ENCODE measurements around the gene JAKMIP1. TPM values are rescaled to one million over a fixed set of nuclear protein-coding genes. Genes with fewer than 3 reads are reported as not detected.

Gene JAKMIP1
- total RNA-seq, 1 experiment from 2014 or later: not detected

GRCh38 chr4:6079965-6080364 is 120.4 kb downstream of the JAKMIP1 start:
- intact Hi-C loops (cut with micrococcal nuclease; ENCODE audit: unreplicated experiment): no loop called here
- H3K4me3 ChIP-seq: no peak overlapping the region
- DNase-seq: no peak
- no peak overlapping the region for H2AFZ ChIP-seq
- H4K20me1 ChIP-seq (ENCODE audit: insufficient read depth): no peaks in the 10 kb centered on the region
- H3K4me2 ChIP-seq: no peak overlapping the region
- no peak for TF ChIP-seq EZH2 (IDR thresholded peaks at IDR 0.05; ENCODE audit: low read depth)
- TF ChIP-seq CTCF (conservative IDR thresholded peaks at IDR 0.05): no peak
- BruUV-seq (replicated peaks): no TSS peak
- no peaks in the 10 kb centered on the region for H3K79me2 ChIP-seq (ENCODE audit: low read depth)
- no peaks in the 10 kb centered on the region for H3K9me2 ChIP-seq (ENCODE audit: insufficient read depth)
- POLR2A ChIA-PET (ENCODE audit: unreplicated experiment): no interaction called here
- no peaks in the 10 kb centered on the region for H3K4me1 ChIP-seq (replicated peaks; ENCODE audit: insufficient read depth)
- CTCF ChIA-PET: no interaction called here
- no peaks in the 10 kb centered on the region for H3K9me3 ChIP-seq (ENCODE audit: insufficient read depth, low read depth)
- H3K27me3 ChIP-seq (ENCODE audit: insufficient read depth, low read depth): peaks cover 62% of the 10 kb centered on the region
- no peak overlapping the region for H3K27ac ChIP-seq
- no peaks in the 10 kb centered on the region for H3F3A ChIP-seq (ENCODE audit: insufficient read depth, low read depth)
- no peaks in the 10 kb centered on the region for H3K36me3 ChIP-seq (ENCODE audit: low read depth)

GRCh38 chr4:6078560-6078959 is 121.8 kb downstream of the JAKMIP1 start:
- no peaks in the 10 kb centered on the region for H3K9me2 ChIP-seq (ENCODE audit: insufficient read depth)
- intact Hi-C loops (cut with micrococcal nuclease; ENCODE audit: unreplicated experiment): no loop called here
- H2AFZ ChIP-seq: no peak overlapping the region
- no peaks in the 10 kb centered on the region for H3F3A ChIP-seq (ENCODE audit: insufficient read depth, low read depth)
- H3K36me3 ChIP-seq (ENCODE audit: low read depth): no peaks in the 10 kb centered on the region
- H3K4me3 ChIP-seq: no peak overlapping the region
- no peak overlapping the region for H3K4me2 ChIP-seq
- DNase-seq: no peak
- no peaks in the 10 kb centered on the region for H4K20me1 ChIP-seq (ENCODE audit: insufficient read depth)
- H3K27me3 ChIP-seq (ENCODE audit: insufficient read depth, low read depth): peaks cover 62% of the 10 kb centered on the region
- no peaks in the 10 kb centered on the region for H3K4me1 ChIP-seq (replicated peaks; ENCODE audit: insufficient read depth)
- CTCF ChIA-PET: no interaction called here
- H3K79me2 ChIP-seq (ENCODE audit: low read depth): no peaks in the 10 kb centered on the region
- H3K9me3 ChIP-seq (ENCODE audit: insufficient read depth, low read depth): no peaks in the 10 kb centered on the region
- H3K27ac ChIP-seq: no peak overlapping the region
- POLR2A ChIA-PET (ENCODE audit: unreplicated experiment): no interaction called here
- BruUV-seq (replicated peaks): no TSS peak
- TF ChIP-seq CTCF (conservative IDR thresholded peaks at IDR 0.05): no peak

GRCh38 chr4:6076391-6076790 is 124.0 kb downstream of the JAKMIP1 start:
- DNase-seq: no peak
- Histone ChIP-seq H3K4me1 (replicated peaks; ENCODE audit: insufficient read depth) (no peaks in the 10 kb centered on the region), H3K4me3 (no peak overlapping the region), H3K36me3 (ENCODE audit: low read depth) (no peaks in the 10 kb centered on the region), H3K27ac (no peak overlapping the region), H2AFZ (no peak overlapping the region), H3K9me3 (ENCODE audit: insufficient read depth, low read depth) (no peaks in the 10 kb centered on the region), H3K27me3 (ENCODE audit: insufficient read depth, low read depth) (peaks cover 65% of the 10 kb centered on the region; the same call in 1 of the 2 replicates), H3K9me2 (ENCODE audit: insufficient read depth) (no peaks in the 10 kb centered on the region), H3F3A (ENCODE audit: insufficient read depth, low read depth) (no peaks in the 10 kb centered on the region), H4K20me1 (ENCODE audit: insufficient read depth) (no peaks in the 10 kb centered on the region), H3K4me2 (no peak overlapping the region), H3K79me2 (ENCODE audit: low read depth) (no peaks in the 10 kb centered on the region)
- ChIA-PET CTCF (no interaction called here), POLR2A (ENCODE audit: unreplicated experiment) (no interaction called here)
- intact Hi-C loops (cut with micrococcal nuclease; ENCODE audit: unreplicated experiment): no loop called here
- BruUV-seq (replicated peaks): no TSS peak
- TF ChIP-seq EZH2 (IDR thresholded peaks at IDR 0.05; ENCODE audit: low read depth) (no peak), CTCF (conservative IDR thresholded peaks at IDR 0.05) (no peak)

Measured in PC-9 (cell line).